GM12872 (cell line): ENCODE data around the gene SEC24D.

Experiments used
- CTCF ChIP-seq: IDR thresholded peaks from 3 replicates; pipeline ENCODE4 v1.5.1; 2011; ENCODE audit warnings: low read depth, mild to moderate bottlenecking, low read length, moderate library complexity; ENCODE audit not compliant: insufficient read depth

Gene SEC24D

GRCh38 chr4:118676128-118676527 is 159.8 kb downstream of the SEC24D start:
- no peak for TF ChIP-seq CTCF
